WTC11 (cell line): ENCODE measurements around the gene RNF224. TPM values are rescaled to one million over a fixed set of nuclear protein-coding genes. Genes with fewer than 3 reads are reported as not detected.
A peak's percentile ranks its signal among the peaks of the same experiment; 100 is the strongest.

ENCODE experiments used
- ATAC-seq: fragments of 200-7000 bp; cut with Tn5 transposase; 2 replicates; pipeline ENCODE4 v1.10.0; 2021; ENCODE audit warnings: mild to moderate bottlenecking, moderate library complexity
- CTCF ChIA-PET: fragments of 300-600 bp; sonication (Branson Sonifier 250); formaldehyde crosslinking; loops from one replicate; lab custom pipeline; 2021; ENCODE audit warnings: antibody characterized with exemption; lab: Charles Lee
- POLR2A ChIA-PET: fragments of 350-600 bp; sonication (Branson Sonifier 250); formaldehyde crosslinking; loops from one replicate; lab custom pipeline; 2021; ENCODE audit warnings: antibody characterized with exemption; lab: Charles Lee
- DNase-seq: peaks from one replicate; pipeline ENCODE4 v3.0.0; 2021; ENCODE audit warnings: low spot score
- H3K27ac Mint-ChIP-seq: 2 replicates; pipeline ENCODE4 v1.8.0; 2021; ENCODE audit warnings: mixed read lengths
- H3K27me3 Mint-ChIP-seq: 2 replicates; pipeline ENCODE4 v1.8.0; 2021; ENCODE audit warnings: low read depth, mild to moderate bottlenecking, moderate library complexity, mixed read lengths
- H3K36me3 Mint-ChIP-seq: 2 replicates; pipeline ENCODE4 v1.8.0; 2021; ENCODE audit warnings: mixed read lengths
- H3K4me1 Mint-ChIP-seq: 2 replicates; pipeline ENCODE4 v1.8.0; 2022; ENCODE audit warnings: mixed read lengths
- H3K4me3 Mint-ChIP-seq: 2 replicates; pipeline ENCODE4 v1.8.0; 2021; ENCODE audit warnings: mild to moderate bottlenecking, moderate library complexity, mixed read lengths
- H3K9me3 Mint-ChIP-seq: 2 replicates; pipeline ENCODE4 v1.8.0; 2021; ENCODE audit warnings: mixed read lengths
- EMX1 ChIP-seq: fragments of 250-450 bp; sonication (Bioruptor Pico); IDR thresholded peaks from 2 replicates; pipeline ENCODE4 v1.8.0; 2021; ENCODE audit warnings: mild to moderate bottlenecking
- FOXK1 ChIP-seq: sonication (generic); formaldehyde crosslinking; IDR thresholded peaks from 2 replicates; pipeline ENCODE4 v1.8.0; 2022; ENCODE audit warnings: mild to moderate bottlenecking, moderate library complexity, missing genetic modification reagents
- GTF2I ChIP-seq: fragments of 250-450 bp; sonication (Bioruptor Pico); conservative IDR thresholded peaks from 2 replicates; pipeline ENCODE4 v1.4.0; 2021; ENCODE audit warnings: mild to moderate bottlenecking
- JUN ChIP-seq: sonication (generic); formaldehyde crosslinking; IDR thresholded peaks from 2 replicates; pipeline ENCODE4 v1.8.0; 2023; ENCODE audit warnings: mild to moderate bottlenecking, missing genetic modification reagents
- KAT7 ChIP-seq: sonication (generic); formaldehyde crosslinking; IDR thresholded peaks from 2 replicates; pipeline ENCODE4 v1.8.1; 2023; ENCODE audit warnings: missing genetic modification reagents, mild to moderate bottlenecking, borderline replicate concordance
- NFATC4 ChIP-seq: fragments of 250-450 bp; sonication (Bioruptor Pico); IDR thresholded peaks from 2 replicates; pipeline ENCODE4 v1.9.0; 2021; ENCODE audit warnings: mild to moderate bottlenecking
- OVOL2 ChIP-seq: fragments of 250-450 bp; sonication (Bioruptor Pico); IDR thresholded peaks from 2 replicates; pipeline ENCODE4 v1.9.0; 2021; ENCODE audit warnings: mild to moderate bottlenecking, borderline replicate concordance
- PRRX2 ChIP-seq: fragments of 250-450 bp; sonication (Bioruptor Pico); IDR thresholded peaks from 2 replicates; pipeline ENCODE4 v1.8.0; 2021; ENCODE audit warnings: mild to moderate bottlenecking
- SMAD3 ChIP-seq: sonication (generic); formaldehyde crosslinking; IDR thresholded peaks from 2 replicates; pipeline ENCODE4 v1.8.0; 2022; ENCODE audit warnings: missing genetic modification reagents, mild to moderate bottlenecking, borderline replicate concordance
- ZNF232 ChIP-seq: sonication (generic); formaldehyde crosslinking; IDR thresholded peaks from 2 replicates; pipeline ENCODE4 v1.8.0; 2022; ENCODE audit warnings: mild to moderate bottlenecking, missing genetic modification reagents
- total RNA-seq: library from RNA; stranded (reverse); gene quantifications from 3 replicates; pipeline ENCODE4 v1.2.3, GENCODE V29; 2021
- TF ChIP-seq, protein P1 (sequence below): sonication (generic); formaldehyde crosslinking; IDR thresholded peaks from 2 replicates; pipeline ENCODE4 v1.8.1; 2023; ENCODE audit warnings: mild to moderate bottlenecking, missing genetic modification reagents
- TF ChIP-seq, protein P2 (sequence below): sonication (generic); formaldehyde crosslinking; IDR thresholded peaks from 2 replicates; pipeline ENCODE4 v1.8.1; 2022; ENCODE audit warnings: low read depth, mild to moderate bottlenecking, moderate library complexity, missing genetic modification reagents, borderline replicate concordance
- TF ChIP-seq, protein P3 (sequence below): sonication (generic); formaldehyde crosslinking; IDR thresholded peaks from 2 replicates; pipeline ENCODE4 v1.8.1; 2023; ENCODE audit warnings: mild to moderate bottlenecking, missing genetic modification reagents, borderline replicate concordance
- TF ChIP-seq, protein P4 (sequence below): sonication (generic); formaldehyde crosslinking; conservative IDR thresholded peaks from 2 replicates; pipeline ENCODE4 v1.8.1; 2022; ENCODE audit warnings: mild to moderate bottlenecking, missing genetic modification reagents
- TF ChIP-seq, protein P5 (sequence below): sonication (generic); formaldehyde crosslinking; IDR thresholded peaks from 2 replicates; pipeline ENCODE4 v1.8.1; 2023; ENCODE audit warnings: mild to moderate bottlenecking, moderate library complexity, missing genetic modification reagents
- TF ChIP-seq, protein P6 (sequence below): sonication (generic); formaldehyde crosslinking; IDR thresholded peaks from 2 replicates; pipeline ENCODE4 v1.8.1; 2022; ENCODE audit warnings: missing genetic modification reagents, borderline replicate concordance

RNF224 gene
- total RNA-seq, 1 experiment from 2014 or later = 0.59 TPM

DNA sequence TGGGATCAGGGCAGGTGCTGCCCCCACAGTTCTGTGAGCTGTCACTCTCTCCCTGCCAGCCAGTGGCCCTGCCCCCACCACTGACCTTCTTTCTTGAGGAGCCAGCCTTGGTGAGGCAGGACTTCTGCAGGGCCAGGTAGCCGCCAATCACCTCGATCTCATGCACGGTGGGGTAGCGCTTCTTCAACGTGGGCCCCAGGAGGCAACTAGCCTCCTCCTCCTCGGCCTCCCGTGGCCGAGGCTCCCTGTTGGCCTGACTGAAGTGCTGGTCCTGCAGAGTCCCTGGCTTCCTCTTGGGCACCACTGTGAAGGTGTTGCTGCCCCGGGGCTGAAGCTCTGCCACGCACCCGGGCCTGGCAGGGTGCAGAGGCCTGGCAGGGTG, 28.4 kb upstream of the RNF224 start:
- H3K4me3 Mint-ChIP-seq = peak overlapping the region; percentile 84
- ChIA-PET POLR2A (interaction anchor here (1.2 kb wide), 1 partner anchor 24 kb away, joined by 4 read pairs; the partner anchor contains the start of gene RNF208), CTCF (interaction anchor here (0.7 to 2.5 kb wide), 9 partner anchors 10 to 152 kb away, joined by 3 to 14 read pairs (median 5); partner anchors contain the start of genes LRRC26, NPDC1, RNF224 and SSNA1)
- H3K4me1 Mint-ChIP-seq = peaks cover 29% of the 10 kb centered on the region
- TF ChIP-seq GTF2I (CRISPR knock-in tag) (no peak), ZNF232 (CRISPR knock-in tag) (no peak), SMAD3 (CRISPR knock-in tag) (no peak), FOXK1 (CRISPR knock-in tag) (no peak), OVOL2 (no peak), EMX1 (CRISPR knock-in tag) (no peak), KAT7 (CRISPR knock-in tag) (no peak), NFATC4 (CRISPR knock-in tag) (no peak), PRRX2 (CRISPR knock-in tag) (no peak), JUN (CRISPR knock-in tag) (no peak)
- TF ChIP-seq, protein P1, sequence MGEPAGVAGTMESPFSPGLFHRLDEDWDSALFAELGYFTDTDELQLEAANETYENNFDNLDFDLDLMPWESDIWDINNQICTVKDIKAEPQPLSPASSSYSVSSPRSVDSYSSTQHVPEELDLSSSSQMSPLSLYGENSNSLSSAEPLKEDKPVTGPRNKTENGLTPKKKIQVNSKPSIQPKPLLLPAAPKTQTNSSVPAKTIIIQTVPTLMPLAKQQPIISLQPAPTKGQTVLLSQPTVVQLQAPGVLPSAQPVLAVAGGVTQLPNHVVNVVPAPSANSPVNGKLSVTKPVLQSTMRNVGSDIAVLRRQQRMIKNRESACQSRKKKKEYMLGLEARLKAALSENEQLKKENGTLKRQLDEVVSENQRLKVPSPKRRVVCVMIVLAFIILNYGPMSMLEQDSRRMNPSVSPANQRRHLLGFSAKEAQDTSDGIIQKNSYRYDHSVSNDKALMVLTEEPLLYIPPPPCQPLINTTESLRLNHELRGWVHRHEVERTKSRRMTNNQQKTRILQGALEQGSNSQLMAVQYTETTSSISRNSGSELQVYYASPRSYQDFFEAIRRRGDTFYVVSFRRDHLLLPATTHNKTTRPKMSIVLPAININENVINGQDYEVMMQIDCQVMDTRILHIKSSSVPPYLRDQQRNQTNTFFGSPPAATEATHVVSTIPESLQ (CRISPR knock-in tag) = no peak
- TF ChIP-seq, protein P2, sequence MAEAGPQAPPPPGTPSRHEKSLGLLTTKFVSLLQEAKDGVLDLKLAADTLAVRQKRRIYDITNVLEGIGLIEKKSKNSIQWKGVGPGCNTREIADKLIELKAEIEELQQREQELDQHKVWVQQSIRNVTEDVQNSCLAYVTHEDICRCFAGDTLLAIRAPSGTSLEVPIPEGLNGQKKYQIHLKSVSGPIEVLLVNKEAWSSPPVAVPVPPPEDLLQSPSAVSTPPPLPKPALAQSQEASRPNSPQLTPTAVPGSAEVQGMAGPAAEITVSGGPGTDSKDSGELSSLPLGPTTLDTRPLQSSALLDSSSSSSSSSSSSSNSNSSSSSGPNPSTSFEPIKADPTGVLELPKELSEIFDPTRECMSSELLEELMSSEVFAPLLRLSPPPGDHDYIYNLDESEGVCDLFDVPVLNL = no peak
- TF ChIP-seq, protein P3, sequence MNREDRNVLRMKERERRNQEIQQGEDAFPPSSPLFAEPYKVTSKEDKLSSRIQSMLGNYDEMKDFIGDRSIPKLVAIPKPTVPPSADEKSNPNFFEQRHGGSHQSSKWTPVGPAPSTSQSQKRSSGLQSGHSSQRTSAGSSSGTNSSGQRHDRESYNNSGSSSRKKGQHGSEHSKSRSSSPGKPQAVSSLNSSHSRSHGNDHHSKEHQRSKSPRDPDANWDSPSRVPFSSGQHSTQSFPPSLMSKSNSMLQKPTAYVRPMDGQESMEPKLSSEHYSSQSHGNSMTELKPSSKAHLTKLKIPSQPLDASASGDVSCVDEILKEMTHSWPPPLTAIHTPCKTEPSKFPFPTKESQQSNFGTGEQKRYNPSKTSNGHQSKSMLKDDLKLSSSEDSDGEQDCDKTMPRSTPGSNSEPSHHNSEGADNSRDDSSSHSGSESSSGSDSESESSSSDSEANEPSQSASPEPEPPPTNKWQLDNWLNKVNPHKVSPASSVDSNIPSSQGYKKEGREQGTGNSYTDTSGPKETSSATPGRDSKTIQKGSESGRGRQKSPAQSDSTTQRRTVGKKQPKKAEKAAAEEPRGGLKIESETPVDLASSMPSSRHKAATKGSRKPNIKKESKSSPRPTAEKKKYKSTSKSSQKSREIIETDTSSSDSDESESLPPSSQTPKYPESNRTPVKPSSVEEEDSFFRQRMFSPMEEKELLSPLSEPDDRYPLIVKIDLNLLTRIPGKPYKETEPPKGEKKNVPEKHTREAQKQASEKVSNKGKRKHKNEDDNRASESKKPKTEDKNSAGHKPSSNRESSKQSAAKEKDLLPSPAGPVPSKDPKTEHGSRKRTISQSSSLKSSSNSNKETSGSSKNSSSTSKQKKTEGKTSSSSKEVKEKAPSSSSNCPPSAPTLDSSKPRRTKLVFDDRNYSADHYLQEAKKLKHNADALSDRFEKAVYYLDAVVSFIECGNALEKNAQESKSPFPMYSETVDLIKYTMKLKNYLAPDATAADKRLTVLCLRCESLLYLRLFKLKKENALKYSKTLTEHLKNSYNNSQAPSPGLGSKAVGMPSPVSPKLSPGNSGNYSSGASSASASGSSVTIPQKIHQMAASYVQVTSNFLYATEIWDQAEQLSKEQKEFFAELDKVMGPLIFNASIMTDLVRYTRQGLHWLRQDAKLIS (CRISPR knock-in tag) = no peak
- TF ChIP-seq, protein P4, sequence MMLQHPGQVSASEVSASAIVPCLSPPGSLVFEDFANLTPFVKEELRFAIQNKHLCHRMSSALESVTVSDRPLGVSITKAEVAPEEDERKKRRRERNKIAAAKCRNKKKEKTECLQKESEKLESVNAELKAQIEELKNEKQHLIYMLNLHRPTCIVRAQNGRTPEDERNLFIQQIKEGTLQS (CRISPR knock-in tag) = no peak
- TF ChIP-seq, protein P5, sequence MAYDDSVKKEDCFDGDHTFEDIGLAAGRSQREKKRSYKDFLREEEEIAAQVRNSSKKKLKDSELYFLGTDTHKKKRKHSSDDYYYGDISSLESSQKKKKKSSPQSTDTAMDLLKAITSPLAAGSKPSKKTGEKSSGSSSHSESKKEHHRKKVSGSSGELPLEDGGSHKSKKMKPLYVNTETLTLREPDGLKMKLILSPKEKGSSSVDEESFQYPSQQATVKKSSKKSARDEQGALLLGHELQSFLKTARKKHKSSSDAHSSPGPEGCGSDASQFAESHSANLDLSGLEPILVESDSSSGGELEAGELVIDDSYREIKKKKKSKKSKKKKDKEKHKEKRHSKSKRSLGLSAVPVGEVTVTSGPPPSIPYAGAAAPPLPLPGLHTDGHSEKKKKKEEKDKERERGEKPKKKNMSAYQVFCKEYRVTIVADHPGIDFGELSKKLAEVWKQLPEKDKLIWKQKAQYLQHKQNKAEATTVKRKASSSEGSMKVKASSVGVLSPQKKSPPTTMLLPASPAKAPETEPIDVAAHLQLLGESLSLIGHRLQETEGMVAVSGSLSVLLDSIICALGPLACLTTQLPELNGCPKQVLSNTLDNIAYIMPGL (CRISPR knock-in tag) = no peak
- TF ChIP-seq, protein P6, sequence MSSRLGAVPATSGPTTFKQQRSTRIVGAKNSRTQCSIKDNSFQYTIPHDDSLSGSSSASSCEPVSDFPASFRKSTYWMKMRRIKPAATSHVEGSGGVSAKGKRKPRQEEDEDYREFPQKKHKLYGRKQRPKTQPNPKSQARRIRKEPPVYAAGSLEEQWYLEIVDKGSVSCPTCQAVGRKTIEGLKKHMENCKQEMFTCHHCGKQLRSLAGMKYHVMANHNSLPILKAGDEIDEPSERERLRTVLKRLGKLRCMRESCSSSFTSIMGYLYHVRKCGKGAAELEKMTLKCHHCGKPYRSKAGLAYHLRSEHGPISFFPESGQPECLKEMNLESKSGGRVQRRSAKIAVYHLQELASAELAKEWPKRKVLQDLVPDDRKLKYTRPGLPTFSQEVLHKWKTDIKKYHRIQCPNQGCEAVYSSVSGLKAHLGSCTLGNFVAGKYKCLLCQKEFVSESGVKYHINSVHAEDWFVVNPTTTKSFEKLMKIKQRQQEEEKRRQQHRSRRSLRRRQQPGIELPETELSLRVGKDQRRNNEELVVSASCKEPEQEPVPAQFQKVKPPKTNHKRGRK = no peak
- ATAC-seq (no peak), DNase-seq (no peak)
- no peak overlapping the region for H3K27ac Mint-ChIP-seq
- no peaks in the 10 kb centered on the region for H3K9me3 Mint-ChIP-seq
- H3K27me3 Mint-ChIP-seq = no peaks in the 10 kb centered on the region
- no peaks in the 10 kb centered on the region for H3K36me3 Mint-ChIP-seq
